GM21528 (cell line): ENCODE results near the gene RASGRF2.
A peak's percentile ranks its signal among the peaks of the same experiment; 100 is the strongest.

Experiments used
- ATAC-seq: cut with Tn5 transposase; IDR thresholded peaks from one replicate; pipeline ENCODE4 v1.9.1; 2021; ENCODE audit warnings: mild to moderate bottlenecking, moderate library complexity; ENCODE audit not compliant: unreplicated experiment, low FRiP score

Gene RASGRF2

DNA sequence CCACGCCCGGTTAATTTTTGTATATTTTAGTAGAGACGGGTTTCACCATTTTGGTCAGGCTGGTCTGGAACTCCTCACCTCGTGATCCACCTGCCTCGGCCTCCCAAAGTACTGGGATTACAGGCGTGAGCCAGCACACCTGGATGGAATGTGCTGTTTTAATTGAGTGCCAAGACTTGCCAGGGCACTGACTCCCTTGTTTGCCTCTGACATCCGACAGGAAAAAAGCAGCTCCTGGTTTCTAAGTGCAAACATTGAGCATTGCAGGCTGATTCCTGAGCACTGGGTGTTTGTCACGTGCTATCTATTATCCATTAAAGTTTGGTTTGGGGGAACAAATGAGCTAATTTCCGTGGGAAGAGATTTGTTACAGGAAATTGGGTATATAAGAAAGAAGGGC is 202.3 kb downstream of the RASGRF2 start:
- no peak for ATAC-seq

DNA sequence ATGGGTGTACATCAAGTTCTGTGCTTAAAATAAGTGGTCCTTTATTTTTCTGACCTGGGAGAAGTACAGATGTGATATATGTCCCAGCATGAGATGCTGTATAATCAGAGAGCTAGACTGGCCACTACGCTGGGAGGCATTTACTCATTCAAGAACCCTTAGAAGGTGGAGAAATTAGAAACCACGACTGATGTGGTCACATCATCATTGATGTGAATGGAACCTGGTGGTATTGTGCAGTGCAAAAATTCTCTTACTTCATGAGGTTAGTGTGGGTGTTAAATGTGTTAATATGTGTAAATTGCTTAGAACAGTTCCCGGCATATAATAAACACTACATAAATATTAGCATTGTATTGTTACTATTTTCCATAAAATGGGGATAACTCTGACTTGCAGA is 203.5 kb downstream of the RASGRF2 start:
- ATAC-seq: no peak

DNA sequence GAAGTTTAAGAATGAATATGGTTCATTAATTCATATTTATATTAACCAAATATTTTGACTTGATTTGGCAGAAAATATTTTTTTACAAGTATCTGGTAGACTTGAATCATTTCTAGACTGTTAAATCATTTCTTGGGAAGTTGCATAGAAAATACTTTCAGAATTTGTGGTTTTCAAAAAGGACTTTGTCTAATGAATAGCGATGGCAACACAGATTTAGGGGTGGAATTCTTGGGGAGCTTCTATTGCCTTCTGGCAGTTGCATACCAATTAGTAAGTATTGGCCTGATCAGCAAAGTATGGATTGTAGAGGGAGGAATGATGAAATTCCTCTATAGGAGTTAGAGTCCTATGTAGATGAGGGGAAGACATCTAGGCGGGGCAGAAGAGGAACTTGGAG is 204.3 kb downstream of the RASGRF2 start:
- ATAC-seq: no peak

DNA sequence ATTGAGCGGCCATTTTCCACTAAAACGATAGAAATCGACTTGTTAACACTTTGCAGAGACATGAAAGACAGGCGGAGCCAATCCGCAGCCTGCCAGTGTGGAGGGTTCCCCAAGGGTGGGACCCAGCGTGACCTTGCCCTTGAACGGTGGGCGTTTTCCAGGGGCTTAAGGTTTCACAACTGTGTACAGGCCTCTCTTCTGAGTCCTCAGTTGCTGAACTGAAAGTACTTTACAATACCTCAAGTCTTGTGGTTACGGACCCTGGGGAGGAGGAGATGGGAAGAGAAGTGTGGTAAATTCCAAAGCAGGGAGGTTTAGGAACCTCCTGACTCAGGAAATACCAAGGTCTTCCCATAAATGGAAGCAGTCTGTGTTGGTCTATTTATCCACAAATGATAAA is 204.8 kb downstream of the RASGRF2 start:
- no peak for ATAC-seq

DNA sequence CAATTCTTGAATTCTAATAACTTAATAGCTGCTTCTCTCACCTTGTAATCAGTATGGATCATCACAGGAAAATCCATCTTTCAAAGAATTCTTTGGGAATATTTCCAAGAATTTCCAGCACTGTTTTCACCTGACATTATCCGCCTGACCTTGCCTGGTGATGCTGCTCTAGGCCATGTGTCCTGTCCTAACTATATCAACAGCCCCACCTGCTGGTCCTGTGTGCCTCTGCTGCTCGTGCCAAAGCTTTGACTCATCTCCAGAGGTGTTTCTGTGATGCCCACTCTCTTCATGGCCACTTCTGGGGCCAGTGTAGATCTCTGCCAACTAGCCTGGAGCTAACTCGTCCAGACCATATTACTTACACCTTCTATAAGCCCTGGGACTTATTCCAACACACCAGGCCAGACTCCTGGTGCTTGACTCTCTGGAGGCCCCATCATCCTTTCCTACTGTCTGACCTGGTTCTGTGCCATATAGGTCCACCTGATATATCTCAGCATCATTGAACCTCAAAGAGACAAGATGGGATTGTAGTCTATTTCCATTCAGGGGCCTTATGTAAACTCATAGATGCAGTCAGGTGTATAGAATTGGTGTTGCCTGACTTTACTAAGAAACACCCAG is 205.4 kb downstream of the RASGRF2 start:
- ATAC-seq: peak; percentile 59

DNA sequence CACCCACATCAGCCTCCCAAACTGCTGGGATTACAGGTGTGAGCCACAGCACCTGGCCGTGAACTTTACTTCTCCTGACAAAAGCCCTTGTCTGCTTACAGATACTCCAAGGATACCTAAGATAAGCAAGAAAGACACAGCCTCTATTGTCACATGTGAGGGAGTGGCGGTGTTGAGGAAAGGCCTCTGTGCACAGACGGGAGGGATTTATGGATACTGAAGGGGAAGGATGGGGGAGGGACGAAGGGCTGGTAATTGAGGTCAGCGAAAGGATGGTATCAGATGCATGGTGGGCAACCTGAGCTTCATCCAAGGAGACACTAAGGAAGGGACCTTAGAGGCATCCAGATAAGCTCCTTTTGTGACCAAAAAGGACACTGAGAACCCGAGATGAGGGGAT is 206.3 kb downstream of the RASGRF2 start:
- ATAC-seq: no peak

DNA sequence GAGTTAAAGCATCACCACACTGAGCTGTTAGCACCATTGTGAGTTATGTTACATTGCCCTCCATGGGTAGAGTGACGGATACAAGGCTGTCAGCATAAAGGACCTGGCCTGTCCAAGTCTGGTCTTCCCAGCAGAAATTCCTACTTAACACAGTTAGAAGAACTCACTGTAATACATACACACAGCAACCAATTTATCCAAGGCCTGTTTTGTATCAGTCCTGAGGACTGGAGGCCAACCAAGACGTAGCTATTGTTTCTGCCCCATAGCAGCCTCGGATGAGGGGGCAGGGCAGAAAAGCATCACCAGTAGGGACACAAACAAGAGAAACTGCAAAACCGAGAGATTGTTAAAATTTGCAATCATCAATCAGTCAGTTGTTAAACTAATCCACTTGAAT is 206.9 kb downstream of the RASGRF2 start:
- ATAC-seq: no peak

DNA sequence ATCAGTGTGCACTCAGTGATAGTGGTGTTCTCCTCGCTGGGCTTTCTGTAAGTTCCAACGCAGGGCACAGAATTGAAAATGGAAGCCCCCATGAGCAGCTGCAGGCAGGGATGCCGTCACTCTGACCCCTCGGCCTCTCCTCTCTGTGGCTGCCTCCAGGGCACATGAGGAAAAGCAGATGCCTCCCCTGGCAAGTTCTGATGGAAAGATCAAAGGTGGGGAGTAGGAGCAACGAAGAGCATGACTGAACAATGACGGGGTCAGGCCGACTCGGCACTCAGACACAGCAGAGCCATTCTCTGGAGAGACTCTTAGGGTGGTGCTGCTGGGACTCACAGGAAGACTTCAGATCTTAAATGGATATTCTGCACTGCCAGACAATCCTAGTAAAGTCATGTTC is 207.4 kb downstream of the RASGRF2 start:
- ATAC-seq: no peak

DNA sequence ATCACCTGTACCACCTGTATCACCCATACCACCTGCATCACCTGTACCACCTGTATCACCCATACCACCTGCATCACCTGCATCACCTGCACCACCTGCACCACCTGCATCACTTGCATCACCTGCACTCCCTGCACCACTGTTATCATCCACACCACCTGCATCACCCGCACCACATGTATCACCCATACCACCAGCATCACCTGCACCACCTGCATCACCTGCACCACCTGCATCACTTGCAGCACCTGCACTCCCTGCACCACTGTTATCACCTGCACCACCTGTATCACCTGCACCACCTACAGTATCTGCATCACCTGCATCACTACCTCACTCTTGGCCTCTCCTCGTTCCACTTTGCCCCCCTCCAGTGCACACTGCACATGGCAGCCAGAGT is 209.8 kb downstream of the RASGRF2 start:
- no peak for ATAC-seq

DNA sequence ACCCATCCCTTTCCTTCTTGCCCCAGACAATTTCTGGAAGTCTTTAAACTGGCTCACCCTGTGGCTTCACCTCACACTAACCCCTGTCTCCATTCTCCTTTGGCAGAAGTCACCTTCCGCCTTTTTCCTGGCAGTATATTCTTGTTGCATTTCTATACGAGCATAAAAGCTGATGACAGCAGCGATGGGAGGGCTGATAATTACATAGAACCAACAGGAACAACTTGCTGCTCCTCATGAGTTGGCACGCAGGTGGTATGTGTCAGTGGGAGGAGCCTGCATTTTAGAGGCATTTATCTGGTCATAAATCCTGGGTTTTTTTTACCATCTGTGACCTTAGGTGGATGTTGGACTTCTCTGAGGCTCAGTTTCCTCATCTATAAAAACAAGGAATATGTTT is 211.6 kb downstream of the RASGRF2 start:
- no peak for ATAC-seq

DNA sequence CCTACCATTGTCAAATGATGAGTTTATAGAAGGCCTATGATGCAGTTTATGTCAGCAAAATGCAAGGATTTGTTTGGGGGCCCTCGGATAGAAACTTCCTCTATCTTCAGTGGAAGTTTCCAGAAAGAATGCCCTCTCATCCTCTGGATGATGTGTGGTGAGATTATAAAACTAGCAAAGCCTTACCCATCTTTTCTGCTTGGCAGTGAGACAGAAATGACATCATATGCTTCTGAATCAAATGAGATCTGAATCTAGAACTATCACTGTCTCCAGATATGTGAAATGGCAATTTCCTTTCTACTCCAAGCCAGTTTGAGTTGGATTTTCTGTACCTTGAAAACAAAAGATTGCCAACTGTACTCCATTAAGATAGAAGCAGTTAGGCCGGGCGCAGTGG is 212.5 kb downstream of the RASGRF2 start:
- no peak for ATAC-seq

DNA sequence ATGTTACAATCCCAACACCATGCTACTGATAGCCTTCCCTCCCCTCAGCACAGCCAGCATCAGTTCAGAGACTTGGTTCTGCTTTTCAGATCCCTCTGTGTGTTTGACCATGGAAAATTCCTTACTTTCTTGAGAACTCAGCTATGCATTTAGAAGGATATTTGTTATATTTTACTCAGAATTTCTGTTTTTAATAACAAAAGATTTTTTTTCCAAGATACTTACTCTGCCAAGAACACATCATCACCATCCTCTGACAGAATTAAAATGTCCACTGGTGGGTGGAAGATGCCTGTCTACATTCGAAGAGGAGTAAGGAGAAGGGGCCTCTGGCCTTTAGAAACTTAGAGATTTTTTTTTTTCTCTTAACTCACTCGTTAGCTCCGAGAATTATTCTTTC is 216.9 kb downstream of the RASGRF2 start:
- no peak for ATAC-seq

DNA sequence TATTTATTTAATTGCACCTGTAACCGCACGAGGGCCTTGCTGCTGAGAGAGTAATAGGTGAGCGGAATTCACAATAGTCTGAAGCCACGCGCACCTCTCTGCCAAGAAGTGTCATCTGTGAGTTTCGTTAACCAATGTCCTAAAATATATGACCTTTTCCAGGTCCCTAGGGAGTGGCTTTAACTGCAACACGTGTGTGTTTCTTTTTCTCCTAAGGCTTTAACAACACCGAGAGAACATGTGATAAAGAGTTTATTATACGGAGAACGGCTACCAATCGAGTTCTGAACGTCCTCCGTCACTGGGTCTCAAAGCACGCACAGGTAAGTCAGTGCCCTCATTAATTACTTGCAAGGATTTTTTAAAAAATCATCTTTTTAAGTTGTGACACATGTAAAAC is 219.8 kb downstream of the RASGRF2 start:
- no peak for ATAC-seq

DNA sequence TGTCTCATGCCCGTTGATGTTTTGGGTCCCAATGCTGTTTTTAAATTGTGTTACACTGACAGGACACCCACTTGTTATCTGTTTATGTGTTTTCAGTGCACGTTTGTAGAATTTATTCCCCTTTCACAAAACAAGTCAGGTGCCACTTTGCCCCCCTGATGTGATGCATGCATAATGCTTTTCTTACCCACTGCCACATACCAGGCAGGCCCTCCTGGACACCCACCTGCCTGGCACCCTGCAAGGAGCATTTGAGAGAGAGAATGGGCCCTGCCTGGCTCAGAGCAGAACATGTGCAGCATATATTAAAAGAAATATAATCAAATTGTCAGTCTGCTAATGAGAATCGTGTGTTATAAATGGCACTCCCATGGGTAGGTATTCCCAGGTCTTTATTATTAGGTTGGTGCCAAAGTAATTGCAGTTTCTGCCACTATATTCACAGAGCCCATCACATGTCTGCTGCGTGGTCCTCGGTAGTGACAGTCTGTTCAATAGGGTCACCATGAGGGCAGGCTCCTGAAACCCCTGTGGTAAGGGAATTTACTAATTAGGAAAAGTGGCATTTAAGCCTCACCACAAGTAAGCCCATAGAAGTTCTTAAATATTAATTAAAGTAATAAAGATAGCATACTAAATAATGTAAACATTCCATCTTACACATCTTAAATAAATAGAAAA is 220.8 kb downstream of the RASGRF2 start:
- no peak for ATAC-seq

DNA sequence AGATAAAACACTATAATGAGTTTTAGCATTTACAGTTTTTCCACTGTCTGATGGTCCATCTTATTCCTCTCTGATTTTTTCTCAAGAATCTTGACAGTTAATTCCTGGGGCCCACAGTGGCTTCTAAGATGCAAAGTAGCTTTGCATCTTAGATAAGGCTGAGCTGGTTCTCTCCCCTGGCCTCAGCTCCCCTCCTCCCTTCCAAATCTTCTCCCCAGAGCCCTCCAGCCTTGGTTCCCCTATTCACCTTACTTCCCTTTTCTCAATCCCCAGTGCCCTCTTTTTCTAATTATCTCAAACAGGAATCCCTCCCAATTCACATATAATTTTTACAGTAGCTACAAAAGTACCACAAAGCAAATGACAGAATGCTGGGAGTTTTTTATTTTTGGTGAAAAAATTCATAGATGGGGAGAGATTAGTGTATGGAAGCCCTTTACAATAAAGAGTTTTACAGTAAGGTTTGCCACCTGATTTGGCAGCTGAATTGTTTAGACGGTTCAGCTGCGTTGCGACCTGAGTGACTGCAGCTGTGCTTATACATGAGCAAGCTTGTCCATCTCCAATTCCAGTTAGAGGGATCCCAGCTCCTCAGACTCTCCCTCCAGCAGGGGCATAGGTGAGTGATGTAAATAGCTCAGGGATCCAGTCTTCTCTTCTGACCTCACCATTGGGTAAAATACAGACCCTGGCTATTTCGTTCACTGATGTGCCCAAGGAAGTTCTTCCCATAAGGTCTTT is 221.6 kb downstream of the RASGRF2 start:
- no peak for ATAC-seq

DNA sequence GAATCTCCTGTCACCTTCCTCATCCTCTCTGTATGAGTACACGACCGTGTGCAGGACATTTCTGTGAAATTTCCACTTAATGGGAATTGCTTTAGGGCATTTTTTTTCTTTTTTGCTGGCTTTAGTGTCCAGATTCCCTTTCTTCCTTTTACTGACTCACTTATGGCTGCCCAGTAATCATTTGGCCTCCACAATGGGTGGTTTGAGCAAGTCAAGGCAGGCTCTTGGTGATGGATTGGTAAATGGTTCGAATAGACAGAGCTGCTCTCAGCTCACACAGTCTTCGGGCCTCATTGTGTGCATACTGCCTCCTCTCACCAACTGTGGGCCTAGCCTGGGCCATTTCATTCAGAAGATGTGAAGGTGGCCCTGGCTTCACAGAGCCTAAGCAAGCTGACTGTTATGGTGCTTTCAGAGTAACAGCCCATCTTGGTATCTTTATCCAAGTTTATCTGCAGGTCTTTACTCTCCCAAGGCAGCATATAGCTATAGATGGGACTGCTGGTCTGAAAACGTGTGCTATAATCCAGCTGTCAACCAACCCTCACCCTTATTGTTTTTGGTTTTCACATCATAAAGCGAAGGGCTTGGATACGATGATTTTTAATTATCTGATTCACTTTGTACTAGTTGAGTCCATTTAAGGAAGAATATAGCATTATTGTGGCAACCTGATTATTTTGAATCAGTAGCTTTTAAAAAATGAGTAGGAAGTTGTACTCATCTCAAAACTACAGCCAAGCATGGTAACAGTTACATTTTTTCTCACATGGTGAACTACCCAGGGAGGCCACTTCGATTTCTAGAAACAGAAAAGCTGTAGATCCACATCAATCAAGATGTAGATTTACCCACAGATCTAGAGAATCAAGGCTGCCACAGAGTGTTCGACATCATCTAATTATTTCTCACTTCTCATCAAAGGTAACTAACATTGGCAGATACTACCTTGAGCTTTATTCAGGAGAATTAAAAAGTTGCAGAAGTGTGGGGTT is 222.5 kb downstream of the RASGRF2 start:
- ATAC-seq: no peak

DNA sequence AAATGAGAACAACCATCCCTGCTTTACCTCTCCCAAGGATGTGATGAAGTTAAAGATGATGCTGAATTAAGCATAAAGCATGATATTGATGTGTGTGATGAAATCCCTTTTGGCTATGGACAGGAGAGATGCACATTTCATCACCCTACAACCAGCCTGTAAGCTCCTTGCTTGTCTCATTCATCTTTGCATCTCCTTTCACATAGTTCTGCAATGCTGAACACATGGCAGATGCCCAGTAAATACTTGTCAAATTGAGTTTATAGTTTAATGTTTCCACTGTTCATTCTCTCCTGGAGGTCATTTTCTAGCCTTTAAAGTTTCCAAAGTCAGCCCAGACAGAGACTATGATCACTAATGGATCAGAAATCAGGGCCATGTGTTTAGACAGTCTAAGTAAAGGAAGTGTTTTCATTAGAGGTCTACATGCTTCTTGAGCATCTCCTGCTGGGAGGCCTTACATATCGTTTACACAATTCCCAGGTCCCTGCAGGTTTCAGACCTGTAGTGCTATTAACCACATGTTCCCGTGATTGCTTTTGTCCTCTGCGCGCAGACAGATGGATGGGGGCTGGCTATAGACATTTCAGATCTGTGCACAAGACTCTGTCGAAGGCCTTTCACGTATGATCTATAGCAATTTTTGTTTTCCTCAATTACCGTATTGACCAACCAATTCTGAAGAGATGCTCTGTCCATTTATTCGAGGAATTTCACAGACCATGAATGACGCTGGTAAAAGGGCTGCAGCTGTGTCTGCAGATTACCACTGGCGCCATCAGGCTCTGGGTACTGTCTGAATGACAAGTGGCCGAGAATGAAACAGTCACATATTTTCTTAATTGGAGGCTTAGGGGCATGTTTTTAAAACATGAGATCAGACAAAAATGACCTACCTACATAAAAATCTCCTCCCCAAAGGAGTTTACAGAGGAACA is 223.9 kb downstream of the RASGRF2 start:
- no peak for ATAC-seq

DNA sequence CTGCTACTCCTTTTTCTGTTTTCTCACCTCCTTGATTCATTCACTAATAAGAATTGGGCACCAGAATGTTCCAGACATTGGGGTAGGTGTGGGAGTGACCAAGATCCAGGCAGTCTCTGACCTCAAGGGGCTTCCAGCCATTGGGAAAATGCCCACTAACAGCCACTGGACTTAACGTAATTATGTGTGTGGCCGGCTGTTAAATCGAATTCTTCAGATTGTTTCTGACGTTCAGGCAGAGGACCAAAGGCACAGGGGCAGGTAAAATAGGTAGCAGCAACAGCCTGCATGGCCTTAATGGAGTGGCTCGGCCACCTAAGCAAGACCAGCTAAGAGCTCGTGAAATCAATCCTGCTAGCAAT is 224.6 kb downstream of the RASGRF2 start:
- no peak for ATAC-seq

DNA sequence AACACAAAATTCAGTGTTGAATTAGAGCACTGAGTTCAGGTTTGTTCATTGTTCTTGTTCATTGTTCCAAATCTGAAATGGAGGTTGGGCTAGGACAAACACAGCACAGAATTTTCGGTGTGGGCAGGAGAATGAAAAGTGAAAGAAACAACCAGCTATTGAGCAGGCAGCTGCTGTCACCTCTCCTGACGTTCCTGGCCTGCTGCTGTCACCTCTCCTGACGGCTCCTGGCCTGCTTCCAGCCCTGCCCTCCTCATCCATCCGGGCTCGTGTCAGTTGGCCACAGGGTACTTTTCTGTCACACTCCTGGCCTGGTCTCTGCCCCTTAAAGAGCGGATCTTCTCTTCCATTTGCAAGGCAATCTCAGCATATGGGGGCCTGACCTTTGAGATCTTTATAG is 227.7 kb downstream of the RASGRF2 start:
- no peak for ATAC-seq

DNA sequence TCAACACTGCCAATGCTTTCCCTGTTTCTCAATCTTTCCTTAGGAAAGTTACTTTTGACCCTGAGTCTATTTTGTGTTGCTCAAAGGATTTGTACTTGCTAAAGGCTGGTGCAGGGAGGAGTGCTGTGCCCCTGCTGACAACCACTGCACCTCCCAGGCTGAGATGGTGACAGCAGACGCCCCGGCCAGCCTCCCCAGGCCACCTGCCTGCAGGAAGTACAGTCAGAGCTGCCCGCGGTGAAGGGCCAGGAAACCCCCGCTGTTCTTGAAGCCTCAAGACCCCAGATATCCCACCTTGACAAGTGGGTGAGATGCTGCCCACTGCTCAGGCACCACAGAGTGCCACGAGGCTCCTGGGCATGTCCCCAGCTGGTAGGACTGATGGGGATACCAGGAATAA is 228.8 kb downstream of the RASGRF2 start:
- ATAC-seq: no peak
